GM19372 (cell line): ENCODE results near the gene MFRP.

Source experiments
- ATAC-seq: cut with Tn5 transposase; IDR thresholded peaks from one replicate; pipeline ENCODE4 v1.9.1; 2021; ENCODE audit warnings: mild to moderate bottlenecking, low read depth, moderate library complexity; ENCODE audit not compliant: unreplicated experiment

MFRP gene

GRCh38 chr11:119373059-119373920 lies 26.8 kb upstream of the MFRP start:
- no peak for ATAC-seq

GRCh38 chr11:119372260-119373058 lies 26.0 kb upstream of the MFRP start:
- no peak for ATAC-seq

GRCh38 chr11:119371778-119372182 lies 25.3 kb upstream of the MFRP start:
- no peak for ATAC-seq

GRCh38 chr11:119371067-119371601 lies 24.6 kb upstream of the MFRP start:
- no peak for ATAC-seq

GRCh38 chr11:119370486-119371046 lies 24.1 kb upstream of the MFRP start:
- ATAC-seq: no peak

- no peak for ATAC-seq
Measured at GRCh38 chr11:119369132-119369925, 22.8 kb upstream of the MFRP start.

- no peak for ATAC-seq
Measured at GRCh38 chr11:119368121-119369034, 21.9 kb upstream of the MFRP start.

- no peak for ATAC-seq
Measured at GRCh38 chr11:119367661-119368120, 21.2 kb upstream of the MFRP start.

GRCh38 chr11:119366690-119367620 lies 20.4 kb upstream of the MFRP start:
- ATAC-seq: no peak

- ATAC-seq: no peak
Measured at GRCh38 chr11:119365071-119365591, 18.6 kb upstream of the MFRP start.

- ATAC-seq: no peak
Measured at GRCh38 chr11:119363851-119364590, 17.5 kb upstream of the MFRP start.

GRCh38 chr11:119363081-119363850 lies 16.8 kb upstream of the MFRP start:
- no peak for ATAC-seq

- ATAC-seq: no peak
Measured at GRCh38 chr11:119362741-119363080, 16.2 kb upstream of the MFRP start.

- no peak for ATAC-seq
Measured at GRCh38 chr11:119361941-119362725, 15.6 kb upstream of the MFRP start.

GRCh38 chr11:119361056-119361787 lies 14.7 kb upstream of the MFRP start:
- no peak for ATAC-seq
